Measurements from ENCODE around the gene CCER1. TPM values are rescaled to one million over a fixed set of nuclear protein-coding genes. Genes with fewer than 3 reads are reported as not detected.

Gene CCER1
- total and polyA plus RNA-seq, 2 donors (not counting 1 experiment from before 2014, with no cell fraction given), result not detected

GRCh38 chr12:90947869-90948268 lies 7.1 kb downstream of the CCER1 start:
- intact Hi-C loops (cut with micrococcal nuclease), result loop anchor here (10.0 kb wide), 1 partner anchor 1483 kb away; no protein-coding TSS in a partner anchor
- H3K27ac Mint-ChIP-seq, result no peak overlapping the region

More at GRCh38 chr12:90947869-90948268, 7.1 kb downstream of the CCER1 start:
- no peaks in the 10 kb centered on the region for H3K9me3 ChIP-seq (ENCODE audit: control extremely low read depth in 1 of 3, control insufficient read depth in 2 of 3, insufficient read depth in 1 of 3, low read length in 2 of 3)
- CTCF ChIA-PET, result interaction anchor here (5.6 kb wide), 1 partner anchor 11 kb away, joined by 22 read pairs; no protein-coding TSS in a partner anchor
- H3K27ac ChIP-seq (ENCODE audit: low read length in 2 of 2), result no peak overlapping the region
- no peaks in the 10 kb centered on the region for H3K79me2 ChIP-seq (ENCODE audit: control insufficient read depth, insufficient read depth, low read length)
- no peak overlapping the region for H3K9ac ChIP-seq (ENCODE audit: low read length)
- DNase-seq, result no peak
- H3K4me1 Mint-ChIP-seq, result no peaks in the 10 kb centered on the region
- H3K4me3 Mint-ChIP-seq, result no peak overlapping the region
- no peaks in the 10 kb centered on the region for H3K27me3 ChIP-seq (replicated peaks in 1 of 4; ENCODE audit: control extremely low read depth in 1 of 4, control insufficient read depth in 3 of 4, insufficient read depth in 4 of 4, low read length in 3 of 4)
- POLR2A ChIA-PET, result no interaction called here
- no peak overlapping the region for H2AFZ ChIP-seq (ENCODE audit: insufficient read depth, low read depth, low read length, poor library complexity, severe bottlenecking)
- no peak overlapping the region for H3K4me3 ChIP-seq (ENCODE audit: control extremely low read depth in 1 of 5, extremely low read depth in 1 of 5, insufficient read depth in 1 of 5, low read depth in 2 of 5, low read length in 4 of 5)
- H4K20me1 ChIP-seq (ENCODE audit: control insufficient read depth, insufficient read depth, low read length, poor library complexity, severe bottlenecking), result no peaks in the 10 kb centered on the region
- ATAC-seq (ENCODE audit: low read depth), result no peak
- TF ChIP-seq CTCF (IDR thresholded peaks at IDR 0.05) (no peak), EZH2 (IDR thresholded peaks at IDR 0.05; ENCODE audit: borderline replicate concordance, insufficient read depth, low read depth, low read length, poor library complexity, severe bottlenecking) (no peak)
- WGBS (ENCODE audit: insufficient coverage), result 93% methylated on average over 6 of the region's 7 CpGs
- H3K36me3 ChIP-seq (replicated peaks in 1 of 2; ENCODE audit: control extremely low read depth in 1 of 2, control insufficient read depth in 1 of 2, extremely low read depth in 1 of 2, insufficient read depth in 2 of 2, low read length in 1 of 2), result no peaks in the 10 kb centered on the region
- H3K9me3 Mint-ChIP-seq (ENCODE audit: insufficient read depth), result no peaks in the 10 kb centered on the region
- H3K4me2 ChIP-seq (replicated peaks; ENCODE audit: low read depth, low read length, poor library complexity, severe bottlenecking), result no peak overlapping the region
- no peaks in the 10 kb centered on the region for H3K4me1 ChIP-seq (ENCODE audit: control insufficient read depth in 2 of 2, insufficient read depth in 2 of 2, low read length in 2 of 2)
- peaks cover 4% of the 10 kb centered on the region for H3K27me3 Mint-ChIP-seq

Data from B cell (primary cell).